GM20431 (cell line): ENCODE data around the gene JUN.

Experiments
- in situ Hi-C: fragments of 300-500 bp; cut with MseI, MboI; formaldehyde crosslinking; loops from one replicate; pipeline ENCODE4 v1.15.0; 2020; ENCODE audit warnings: low sequenced_read_pairs; ENCODE audit not compliant: unreplicated experiment

JUN gene

DNA sequence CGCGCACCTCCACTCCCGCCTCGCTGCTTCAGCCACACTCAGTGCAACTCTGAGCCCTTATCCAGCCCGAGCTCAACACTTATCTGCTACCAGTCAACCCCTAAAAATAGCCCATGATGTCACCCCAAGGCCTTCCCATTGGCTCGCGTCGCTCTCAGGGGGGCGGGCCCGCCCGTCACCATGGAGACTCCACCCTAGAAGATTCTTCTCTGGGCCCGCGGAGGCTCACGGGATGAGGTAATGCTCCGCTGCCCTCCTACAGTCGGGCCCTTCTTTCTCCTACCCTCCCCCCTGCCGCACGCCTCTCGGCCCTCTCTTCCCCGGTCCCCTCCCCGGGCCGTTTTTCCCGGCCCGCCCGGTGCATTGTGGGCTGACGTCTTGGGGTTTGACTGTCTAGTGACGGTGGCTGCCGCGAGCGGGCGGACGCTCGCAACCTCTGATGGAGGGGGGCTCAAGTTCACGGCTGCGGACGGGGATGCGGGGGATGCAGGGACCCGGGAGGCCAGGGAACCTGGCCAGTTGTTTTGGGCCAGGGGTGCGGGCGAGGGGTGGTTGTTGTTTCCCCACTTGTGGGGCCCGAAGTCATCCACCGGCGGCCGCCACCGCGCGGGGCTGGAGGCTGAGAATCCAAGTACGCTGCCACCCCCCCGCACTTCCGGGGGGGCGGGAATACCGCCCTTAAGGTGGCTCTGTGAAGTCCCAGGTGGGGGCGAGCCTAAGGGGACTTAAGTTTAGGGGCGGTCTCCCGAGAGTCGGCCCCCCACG, at the start of gene JUN:
Gene JUN, minus strand, starts transcription at position 55 of the 765 bp plus-strand sequence. CDS start 977 bp downstream, outside the sequence.
- in situ Hi-C loops = loop anchor here (25.0 kb wide), 2 partner anchors 228 to 503 kb away; partner anchors contain the start of gene FGGY

DNA sequence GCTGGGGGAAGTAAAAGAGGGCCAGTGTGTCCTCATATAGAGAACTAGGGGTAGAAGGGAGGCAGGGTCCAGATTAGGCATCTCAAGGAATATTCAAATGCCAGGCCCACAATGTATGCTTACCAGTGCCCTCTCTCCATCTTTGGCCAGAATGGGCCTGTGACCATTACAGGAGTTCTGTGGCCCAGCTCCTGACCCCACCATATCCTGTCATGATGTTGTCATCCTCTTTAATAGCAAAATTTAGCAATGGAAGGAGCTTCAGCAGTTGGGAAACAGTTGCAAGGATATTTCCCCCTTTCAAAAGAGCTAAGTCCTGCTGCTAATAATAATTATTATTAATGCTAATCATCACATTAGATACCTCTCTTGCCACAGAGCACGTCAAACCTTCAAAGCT, 49.3 kb upstream of the JUN start:
- in situ Hi-C loops = no loop called here

GRCh38 chr1:58830291-58830690, 46.4 kb upstream of the JUN start:
- in situ Hi-C loops = no loop called here

GRCh38 chr1:58829866-58830265, 46.0 kb upstream of the JUN start:
- in situ Hi-C loops = no loop called here

DNA sequence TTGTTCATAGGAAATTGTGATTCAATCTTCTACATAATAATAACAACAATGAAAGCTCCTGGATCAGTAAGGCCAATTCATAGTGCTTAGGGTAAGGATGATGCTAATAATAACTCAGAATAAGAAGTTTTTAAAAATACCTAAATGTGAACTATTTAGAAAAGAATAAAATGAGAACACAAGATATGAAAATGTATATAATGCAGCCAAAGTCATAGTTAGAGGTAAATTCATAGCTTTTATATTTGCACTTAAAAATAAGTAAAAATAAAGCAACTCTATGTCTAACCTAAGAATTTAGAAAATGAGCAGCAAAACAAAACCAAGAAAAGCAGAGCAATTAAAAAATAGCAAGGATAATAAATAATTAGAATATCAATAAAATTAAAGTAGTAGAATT, 43.5 kb upstream of the JUN start:
- in situ Hi-C loops = no loop called here

DNA sequence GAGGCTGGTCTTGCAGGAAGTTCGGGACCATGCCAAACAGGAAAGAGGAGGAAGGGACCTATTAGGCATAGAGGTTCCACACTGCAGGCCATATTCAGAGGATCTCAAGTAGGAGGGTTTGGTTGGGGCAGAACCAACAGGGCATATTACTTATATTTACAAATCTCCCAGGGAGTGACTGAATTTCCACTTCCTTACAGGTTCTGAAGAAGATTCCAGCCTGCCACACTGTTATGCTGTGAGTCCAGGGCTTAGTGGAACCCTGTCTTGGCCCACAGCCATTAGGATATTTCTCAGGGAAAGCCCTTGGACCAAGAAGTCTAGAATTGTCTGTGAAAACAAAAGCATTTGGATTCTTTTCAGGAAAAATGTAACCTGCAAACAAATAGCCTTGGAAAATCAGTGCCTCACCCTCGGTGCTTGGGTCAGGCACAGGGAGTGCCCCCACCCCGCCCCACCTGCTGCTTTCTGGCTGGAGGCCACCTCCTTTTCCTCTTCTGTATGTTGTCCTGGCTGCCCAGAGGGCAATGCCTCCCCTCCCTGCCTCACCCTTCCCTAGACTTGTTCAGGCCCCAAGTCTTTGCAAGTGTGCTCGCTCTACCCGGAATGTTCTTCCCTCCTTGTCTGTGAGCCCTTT, 41.0 kb upstream of the JUN start:
- in situ Hi-C loops = no loop called here

- in situ Hi-C loops = no loop called here
Observed at GRCh38 chr1:58823481-58824010, 39.7 kb upstream of the JUN start.

GRCh38 chr1:58821309-58821708, 37.5 kb upstream of the JUN start:
- in situ Hi-C loops = no loop called here

GRCh38 chr1:58818976-58819375, 35.1 kb upstream of the JUN start:
- in situ Hi-C loops = no loop called here

- in situ Hi-C loops = no loop called here
Observed at GRCh38 chr1:58818075-58818474, 34.2 kb upstream of the JUN start.

DNA sequence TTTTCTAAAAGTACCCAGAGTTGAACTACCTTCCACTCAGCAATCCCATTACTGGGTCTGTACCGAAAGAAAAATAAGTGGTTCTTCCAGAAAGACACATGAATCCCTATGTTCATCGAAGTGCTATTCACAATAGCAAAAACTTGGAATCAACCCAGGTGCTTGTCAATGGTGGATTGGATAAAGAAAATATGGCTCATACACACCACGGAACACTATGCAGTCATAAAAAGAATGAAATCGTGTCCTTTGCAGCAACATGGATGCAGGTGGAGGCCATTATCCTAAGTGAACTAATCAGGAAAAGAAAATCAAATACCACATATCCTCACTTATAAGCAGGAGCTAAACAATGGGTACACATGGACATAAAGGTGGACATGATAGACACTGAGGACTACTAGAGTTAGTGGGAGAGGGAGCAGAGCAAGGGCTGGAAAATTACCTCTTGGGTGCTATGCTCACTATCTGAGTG, 32.9 kb upstream of the JUN start:
- in situ Hi-C loops = no loop called here

DNA sequence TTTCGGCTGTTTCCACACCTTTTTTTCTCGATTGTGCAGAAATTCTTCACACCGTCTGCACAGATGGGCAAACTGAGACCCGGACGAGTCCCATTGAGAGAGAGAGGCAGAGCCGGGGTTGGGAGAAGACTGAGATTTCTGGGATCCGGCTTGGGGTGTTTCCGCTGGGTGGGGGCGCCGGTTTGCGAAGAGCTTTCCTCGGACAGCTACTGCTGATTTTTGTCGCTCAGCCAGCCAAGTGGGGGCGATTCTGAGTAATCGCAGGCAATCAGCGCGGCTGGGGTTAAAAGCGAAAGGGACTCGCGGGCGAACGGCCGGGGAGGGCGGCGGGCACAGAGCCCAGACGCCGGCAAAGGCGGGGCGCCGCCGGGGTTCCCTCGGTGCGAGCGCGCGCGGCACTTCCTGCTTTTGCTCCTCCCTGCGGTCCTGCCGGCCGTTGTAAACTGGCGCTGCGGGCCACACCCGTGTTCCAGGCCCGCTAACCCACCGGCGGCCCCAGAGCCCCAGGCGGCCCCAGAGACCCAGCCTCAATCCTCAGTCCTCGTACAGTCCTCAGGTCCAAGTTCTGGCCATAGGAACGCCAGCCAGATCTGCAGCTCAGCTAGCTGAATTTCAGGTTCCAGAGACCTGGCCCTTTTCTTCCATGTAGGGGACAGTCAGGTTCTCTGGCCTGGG, 32.4 kb upstream of the JUN start:
- in situ Hi-C loops = no loop called here

GRCh38 chr1:58815686-58816071, 31.8 kb upstream of the JUN start:
- in situ Hi-C loops = no loop called here

GRCh38 chr1:58815069-58815685, 31.3 kb upstream of the JUN start:
- in situ Hi-C loops = no loop called here

GRCh38 chr1:58814251-58815068, 30.6 kb upstream of the JUN start:
- in situ Hi-C loops = no loop called here

GRCh38 chr1:58813801-58814200, 30.0 kb upstream of the JUN start:
- in situ Hi-C loops = no loop called here

DNA sequence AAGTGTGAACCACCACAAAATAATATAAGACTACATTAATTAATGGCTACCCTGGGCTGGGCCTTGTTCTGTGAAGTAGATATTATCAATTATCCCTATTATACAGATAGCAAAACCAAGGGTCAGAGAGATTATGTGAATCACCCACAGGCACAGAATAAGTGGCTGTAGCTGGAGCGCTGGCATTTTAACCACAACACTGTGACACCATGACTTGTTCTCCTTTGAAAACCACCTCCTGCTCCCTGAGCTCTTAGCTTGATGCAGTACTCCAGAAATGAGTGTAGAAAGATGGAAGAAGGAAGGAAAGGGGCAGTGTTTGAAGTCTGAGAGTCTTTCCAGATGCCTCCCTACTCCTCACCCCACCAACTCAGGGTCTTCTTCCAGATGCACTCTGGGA, 29.5 kb upstream of the JUN start:
- in situ Hi-C loops = no loop called here

- in situ Hi-C loops = no loop called here
Observed at GRCh38 chr1:58812926-58813325, 29.1 kb upstream of the JUN start.

GRCh38 chr1:58812468-58812867, 28.6 kb upstream of the JUN start:
- in situ Hi-C loops = no loop called here

DNA sequence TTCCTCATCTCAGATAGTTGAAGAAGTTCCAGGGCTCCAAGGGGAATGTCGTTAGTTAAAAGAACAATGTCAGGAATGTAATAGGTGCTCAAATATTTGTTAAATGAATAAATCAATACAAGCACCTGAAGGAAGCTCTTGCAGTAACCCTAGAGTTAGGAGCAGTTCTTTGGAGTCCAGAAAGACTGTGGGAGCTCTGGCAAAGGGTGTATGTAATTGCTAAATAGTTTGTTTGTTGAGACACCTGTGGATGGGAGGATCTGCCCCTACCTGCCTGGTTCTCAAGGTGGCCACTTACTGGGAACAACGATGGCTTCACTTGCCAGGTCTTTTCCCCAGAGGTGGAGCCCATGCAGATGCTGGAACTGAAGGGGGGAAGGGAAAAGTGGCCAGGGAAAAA, 27.5 kb upstream of the JUN start:
- in situ Hi-C loops = no loop called here
